ENCODE results near the gene DDX31.

The DDX31 gene

DNA sequence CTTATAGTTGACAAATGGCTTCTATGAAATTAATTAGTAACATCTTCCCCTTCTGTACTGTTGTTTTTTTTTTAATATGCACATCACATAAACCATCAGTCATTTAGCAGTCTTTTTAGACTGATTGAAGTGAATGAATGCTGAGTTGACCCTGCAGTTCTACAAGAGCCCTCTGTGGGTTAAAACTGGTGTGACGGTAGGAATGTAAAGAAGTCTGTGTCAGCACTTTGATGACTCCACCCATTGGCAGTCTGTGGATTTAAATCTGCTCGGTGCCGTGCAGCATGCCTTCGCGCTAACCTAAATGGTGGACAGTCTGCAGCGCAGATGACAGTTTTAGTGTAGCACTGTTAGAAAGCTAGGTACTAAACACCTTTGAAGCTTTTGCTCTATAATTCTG, 3.6 kb upstream of the DDX31 start:
- FAIRE-seq (no peak), DNase-seq (ENCODE audit: low spot score) (peak; percentile 14)

DNA sequence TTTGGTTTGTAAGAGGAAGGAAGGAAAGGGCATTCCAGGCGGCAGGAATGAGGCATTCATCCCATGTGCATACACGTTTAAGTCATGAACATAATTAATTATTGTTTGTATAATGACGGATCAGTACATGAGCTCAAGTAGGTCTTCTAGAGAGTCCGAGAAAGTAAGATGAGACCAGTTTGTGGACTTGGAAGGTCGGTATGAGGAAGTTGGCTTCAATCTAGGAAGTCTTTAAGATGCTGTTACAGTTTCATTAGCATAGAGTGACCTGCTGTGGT, 2.6 kb upstream of the DDX31 start:
- no peak for FAIRE-seq
- no peak for DNase-seq (ENCODE audit: low spot score)

DNA sequence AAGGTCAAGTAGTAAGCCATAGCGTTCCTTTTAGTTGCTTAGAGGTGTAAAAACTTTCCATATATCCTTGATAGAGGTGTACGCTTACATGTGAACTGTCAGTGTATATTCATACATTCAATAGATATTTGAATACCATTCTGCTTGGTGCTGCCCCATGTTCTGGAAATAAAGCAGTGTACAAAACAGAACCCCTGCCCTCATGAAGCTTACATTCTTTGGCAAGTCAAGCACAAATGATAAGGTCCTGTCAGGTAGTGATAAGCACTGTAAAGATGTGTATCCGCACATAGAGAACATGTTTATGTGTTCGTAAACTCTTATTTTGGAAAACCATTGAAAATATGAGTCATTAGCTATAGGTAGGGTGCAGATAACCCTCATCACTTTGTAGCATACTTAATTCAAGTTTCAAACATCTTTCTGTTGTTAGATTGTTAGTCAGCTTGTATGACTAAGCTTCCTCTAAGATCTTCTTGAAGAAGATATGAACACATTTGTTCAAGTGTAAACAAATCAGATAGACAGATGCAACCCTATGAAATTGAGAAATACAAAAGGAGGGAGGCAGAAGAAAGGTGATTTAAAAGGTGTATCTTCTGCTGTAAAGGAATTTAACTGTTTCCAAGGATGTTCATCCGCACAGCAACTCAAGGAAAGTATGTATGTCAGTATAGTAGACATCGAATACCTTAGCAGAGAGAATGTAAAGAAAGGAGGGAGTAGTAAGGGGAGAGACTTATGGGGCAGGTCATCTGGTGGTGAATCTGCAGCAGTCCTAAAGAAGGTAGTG, 2.0 kb upstream of the DDX31 start:
- no peak for FAIRE-seq

DNA sequence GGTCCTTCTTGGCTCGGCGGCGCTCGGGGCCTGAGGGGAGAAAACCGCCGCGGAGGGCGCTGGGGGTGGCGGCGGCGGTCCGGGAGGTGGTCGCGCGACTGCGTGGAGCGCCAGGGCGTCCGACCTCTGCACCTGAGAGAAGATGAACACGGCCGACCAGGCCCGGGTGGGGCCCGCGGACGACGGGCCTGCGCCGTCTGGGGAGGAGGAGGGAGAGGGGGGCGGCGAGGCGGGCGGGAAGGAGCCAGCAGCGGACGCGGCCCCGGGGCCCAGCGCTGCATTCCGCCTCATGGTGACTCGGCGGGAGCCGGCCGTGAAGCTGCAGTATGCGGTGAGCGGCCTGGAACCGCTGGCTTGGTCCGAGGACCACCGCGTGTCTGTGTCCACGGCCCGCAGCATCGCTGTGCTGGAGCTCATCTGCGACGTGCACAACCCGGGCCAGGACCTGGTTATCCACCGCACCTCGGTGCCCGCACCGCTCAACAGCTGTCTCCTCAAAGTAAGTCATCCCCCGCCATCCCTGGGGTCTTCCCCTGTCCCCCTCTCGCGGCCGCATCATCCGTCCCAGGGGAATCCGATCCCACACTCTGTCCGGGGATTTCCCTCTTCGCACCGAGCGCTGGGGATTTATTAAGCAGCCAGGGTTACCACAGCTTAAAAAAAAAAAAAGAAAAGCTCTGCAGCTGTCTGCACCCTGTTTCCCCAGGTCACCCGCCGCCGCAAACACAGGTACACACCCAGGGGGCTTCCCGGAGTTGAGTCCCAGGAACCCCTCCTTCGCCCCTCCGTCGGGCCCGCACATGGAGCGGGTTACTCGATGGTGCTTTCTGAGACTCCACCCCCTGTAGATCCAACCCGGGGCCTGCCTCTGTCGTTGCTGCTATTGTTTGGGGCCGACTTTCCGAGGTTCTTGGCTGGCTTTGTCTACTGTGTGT, 941 bp upstream of the DDX31 start, which contains the start of gene GTF3C4:
TSS of gene GTF3C4 (plus strand) at position 8 of the 935 bp plus-strand sequence. CDS start at position 143, 135 bp downstream.
- no peak for FAIRE-seq

More for the DNA sequence above, 2.0 kb upstream of the DDX31 start:
- no peak for DNase-seq (ENCODE audit: low spot score)

DNA sequence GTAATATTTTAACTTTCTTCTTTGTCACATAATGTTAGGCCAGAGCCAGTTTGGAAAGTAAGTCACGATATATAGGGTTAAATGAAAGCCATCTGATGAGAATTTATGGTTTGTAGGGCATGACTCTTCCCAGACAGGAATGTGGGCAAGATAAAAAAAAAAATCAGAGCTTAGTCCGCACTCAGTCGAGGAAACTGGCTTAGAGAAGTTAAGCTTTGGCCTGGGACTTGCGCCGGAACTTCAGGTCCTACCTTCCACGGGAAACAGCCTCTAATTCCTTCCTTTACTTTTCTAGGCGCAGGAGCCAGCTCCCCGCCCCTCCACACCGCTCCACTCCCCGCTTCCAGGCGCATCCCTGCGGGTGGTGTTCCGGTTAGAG, 475 bp downstream of the DDX31 start:
- FAIRE-seq = no peak
- DNase-seq (ENCODE audit: low spot score) = peak; percentile 64

More for the DNA sequence above, 941 bp upstream of the DDX31 start, which contains the start of gene GTF3C4:
- DNase-seq (ENCODE audit: low spot score) = no peak

DNA sequence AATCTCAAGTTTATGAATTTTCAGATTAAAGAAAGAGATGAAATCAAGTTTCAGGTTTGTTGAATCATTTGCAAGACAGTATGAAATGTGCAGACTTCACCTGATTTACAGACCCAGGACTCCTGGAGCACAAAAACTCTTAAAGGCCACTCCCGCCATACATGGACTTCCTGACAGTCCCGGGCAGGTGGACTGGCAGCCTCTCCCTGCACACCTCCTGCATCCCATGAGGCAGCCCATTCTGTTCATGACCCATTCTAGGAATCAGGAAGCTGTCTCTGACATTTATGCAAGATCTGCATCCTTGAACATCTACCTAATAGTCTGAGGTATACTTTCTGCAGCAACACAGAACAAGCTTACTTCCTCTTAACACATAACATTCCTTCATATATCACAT, 5.9 kb downstream of the DDX31 start:
- FAIRE-seq (no peak), DNase-seq (ENCODE audit: low spot score) (no peak)

DNA sequence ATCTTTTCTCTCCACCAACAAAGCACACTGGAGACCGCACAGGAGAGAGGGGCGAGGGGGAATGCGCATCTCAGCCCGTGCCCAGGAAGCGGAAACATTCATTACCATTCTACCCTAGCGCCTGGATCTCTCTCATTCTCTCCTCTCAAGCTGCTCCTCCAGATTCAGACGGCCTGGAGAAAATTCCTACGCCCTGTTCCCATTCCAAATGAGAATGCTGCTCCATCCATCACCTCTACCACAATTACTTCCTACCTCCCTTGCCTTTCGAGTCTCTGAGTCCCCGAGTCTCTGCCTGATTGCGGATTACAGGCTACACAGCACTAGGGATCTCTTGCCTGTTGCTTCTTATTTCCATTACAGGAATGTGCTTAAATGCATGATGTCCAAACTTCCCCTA, 6.7 kb downstream of the DDX31 start:
- DNase-seq (ENCODE audit: low spot score) (no peak), FAIRE-seq (no peak)

DNA sequence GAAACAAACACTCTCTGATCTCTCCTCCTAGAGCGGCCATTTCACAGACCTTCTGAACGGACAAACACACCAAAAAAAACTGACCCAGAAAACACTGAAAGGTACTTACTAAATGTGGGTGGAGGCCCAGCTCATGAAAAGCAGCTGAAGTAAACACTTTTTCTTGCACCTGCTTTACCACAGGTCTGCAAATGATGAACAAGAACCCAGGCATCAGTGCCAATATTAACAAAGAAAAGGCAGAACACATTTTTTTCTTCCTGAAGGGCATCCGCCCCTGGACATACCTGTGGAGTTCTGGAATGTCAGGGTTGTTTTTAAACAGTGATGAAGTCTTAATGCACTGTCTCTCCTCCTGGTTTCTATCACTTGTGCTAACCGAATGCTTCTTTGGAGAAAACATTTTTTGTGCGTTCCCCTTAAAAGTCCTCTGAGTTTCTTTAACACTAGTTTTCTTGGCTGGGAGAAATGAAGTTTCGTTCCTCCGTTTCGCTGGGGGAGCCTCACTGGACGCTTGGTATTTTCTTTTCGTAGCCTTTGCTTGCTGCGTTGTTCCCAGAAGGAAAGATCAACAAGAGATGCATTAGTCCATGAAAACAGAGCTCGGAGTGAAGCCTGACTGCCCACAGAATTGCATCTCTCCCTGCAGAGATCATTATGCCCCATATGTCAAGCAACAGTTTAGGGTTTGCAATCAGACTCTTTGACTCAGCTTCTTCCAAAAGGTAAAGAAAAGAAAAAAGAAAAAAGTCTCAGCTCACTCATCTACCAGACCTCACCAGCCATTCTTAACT, 7.4 kb downstream of the DDX31 start:
- FAIRE-seq = no peak
- DNase-seq (ENCODE audit: low spot score) = no peak

DNA sequence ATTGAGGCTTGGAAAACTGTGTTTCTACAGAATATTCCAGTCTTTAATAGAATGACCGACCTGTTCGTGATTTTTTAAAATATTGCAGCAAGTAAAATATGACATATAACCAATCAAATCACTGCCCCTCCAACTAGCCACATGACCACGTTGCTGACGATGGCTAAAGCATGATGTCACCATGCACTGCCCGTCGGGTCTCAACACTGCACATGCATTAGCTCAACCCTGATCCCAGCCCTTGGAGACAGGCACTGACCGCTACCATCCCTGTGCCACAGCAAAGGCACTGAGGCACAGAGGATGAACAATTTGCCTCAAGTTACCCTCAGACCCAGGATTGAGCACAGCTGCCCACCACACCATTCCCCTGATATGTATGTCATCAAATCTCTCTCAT, 13.5 kb downstream of the DDX31 start:
- FAIRE-seq (no peak), DNase-seq (ENCODE audit: low spot score) (no peak)

DNA sequence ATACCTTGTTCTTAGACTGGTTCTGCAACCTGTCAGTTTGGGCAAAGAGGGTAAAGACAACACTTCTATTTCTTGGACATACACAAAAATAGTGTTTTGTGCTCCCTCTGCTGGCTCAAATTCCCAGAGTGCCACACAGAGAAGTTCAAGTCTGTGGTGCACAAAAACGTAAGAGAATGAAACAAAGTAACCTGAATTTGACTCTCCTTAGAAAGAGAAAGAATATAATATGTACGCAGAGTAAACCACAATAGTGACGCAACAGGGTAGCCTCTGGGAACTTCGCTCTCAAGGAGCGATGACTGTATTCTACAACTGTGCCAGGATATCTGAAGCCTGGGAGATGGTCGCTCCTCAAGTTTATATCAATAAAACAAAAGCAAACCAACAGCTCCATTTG, 18.5 kb downstream of the DDX31 start:
- DNase-seq (ENCODE audit: low spot score) (no peak), FAIRE-seq (no peak)

DNA sequence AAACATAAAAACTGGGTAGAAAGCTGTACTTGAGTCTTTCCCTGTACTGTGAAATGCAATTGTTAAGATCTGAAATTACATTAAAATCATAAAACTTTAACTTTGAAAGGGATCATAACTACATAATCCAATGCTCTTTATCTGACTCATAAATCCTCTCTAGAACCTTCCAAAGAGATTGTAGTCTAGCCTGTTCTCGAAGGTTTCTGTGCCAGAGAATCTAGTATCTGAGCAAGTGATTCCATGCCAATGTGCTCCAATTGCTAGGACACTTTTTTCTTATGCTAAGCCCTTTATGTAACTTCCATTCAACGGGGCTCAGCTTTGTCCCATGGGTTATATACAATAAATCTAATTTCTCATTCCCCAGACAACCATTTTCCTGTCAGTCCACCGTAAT, 21.1 kb downstream of the DDX31 start:
- FAIRE-seq = no peak
- no peak for DNase-seq (ENCODE audit: low spot score)

DNA sequence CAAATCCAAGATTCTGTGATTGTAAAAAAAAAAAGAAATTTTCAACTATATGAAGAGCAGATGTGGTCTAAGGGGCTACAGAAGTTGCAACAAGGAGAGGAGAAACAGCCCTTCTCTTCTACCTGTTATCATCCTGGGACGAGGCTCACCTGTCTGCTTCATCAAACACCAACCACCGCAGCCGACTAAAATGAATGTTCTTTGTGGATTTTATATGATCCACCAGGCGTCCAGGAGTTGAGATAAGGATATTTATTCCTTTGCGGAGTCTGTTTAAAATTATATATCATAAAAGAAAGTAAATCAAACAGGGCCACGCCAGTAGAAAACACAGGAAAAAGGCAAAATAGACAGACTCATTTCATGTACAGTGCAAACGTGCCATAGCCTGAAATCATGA, 21.5 kb downstream of the DDX31 start:
- DNase-seq (ENCODE audit: low spot score) (no peak), FAIRE-seq (no peak)

DNA sequence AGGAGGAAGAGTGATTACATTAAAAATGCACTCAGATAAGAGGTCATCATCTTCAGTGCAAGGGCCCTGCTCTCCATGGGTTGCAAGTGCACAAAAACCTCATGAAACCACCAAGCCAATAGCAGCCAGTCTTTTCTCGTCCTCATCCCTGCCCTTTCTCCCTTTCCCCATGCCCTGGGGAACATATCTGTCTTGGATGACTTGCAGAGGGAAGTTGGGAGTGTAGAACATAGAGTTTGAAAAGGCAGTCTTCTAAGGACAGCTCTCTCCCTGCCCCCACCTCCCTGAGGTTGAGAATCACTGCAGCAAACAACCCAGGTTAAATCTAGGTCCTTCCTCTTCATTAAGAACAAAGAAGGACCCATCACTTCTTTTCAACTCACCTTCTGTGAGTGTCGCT, 22.0 kb downstream of the DDX31 start:
- FAIRE-seq (no peak), DNase-seq (ENCODE audit: low spot score) (no peak)

DNA sequence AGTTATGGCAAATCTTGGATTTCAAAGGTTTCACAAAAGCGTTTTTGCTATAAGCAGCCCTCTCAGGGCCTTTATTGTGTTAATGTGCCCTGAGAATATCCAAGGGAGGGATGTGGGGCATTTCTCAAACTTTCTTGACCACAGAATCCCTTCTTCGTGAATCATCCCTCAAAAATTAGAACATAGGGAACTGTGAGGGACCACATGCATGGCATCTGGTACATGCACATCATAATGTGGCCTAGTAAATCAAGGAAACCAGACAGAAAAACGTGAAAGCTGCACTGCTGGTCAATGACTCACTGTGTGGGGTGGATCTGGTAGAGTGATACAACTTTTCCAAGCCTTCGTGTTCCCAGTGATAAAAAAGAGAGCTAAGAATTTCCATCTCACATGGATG, 22.4 kb downstream of the DDX31 start:
- DNase-seq (ENCODE audit: low spot score) = peak; percentile 91
- peak; percentile 98 for FAIRE-seq

DNA sequence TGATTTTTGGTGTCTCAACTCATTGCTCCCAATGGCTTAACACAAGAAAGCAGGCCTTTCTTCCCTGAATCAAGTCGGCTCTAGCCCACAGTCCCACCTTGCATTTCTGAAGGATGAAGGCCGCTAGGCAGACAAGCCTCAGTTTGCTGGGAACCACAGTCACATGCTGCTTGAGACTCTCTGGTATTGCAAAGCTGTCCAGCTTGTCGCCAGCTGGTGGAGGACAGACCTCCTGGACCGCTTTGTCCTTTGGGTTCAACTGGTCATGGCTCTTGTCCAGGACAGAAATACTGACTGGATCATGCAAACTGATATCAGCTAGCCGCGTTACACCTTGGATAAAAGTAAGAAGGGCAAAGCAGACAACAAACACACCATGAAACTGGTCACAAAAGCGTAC, 23.1 kb downstream of the DDX31 start:
- no peak for DNase-seq (ENCODE audit: low spot score)
- FAIRE-seq = no peak

DNA sequence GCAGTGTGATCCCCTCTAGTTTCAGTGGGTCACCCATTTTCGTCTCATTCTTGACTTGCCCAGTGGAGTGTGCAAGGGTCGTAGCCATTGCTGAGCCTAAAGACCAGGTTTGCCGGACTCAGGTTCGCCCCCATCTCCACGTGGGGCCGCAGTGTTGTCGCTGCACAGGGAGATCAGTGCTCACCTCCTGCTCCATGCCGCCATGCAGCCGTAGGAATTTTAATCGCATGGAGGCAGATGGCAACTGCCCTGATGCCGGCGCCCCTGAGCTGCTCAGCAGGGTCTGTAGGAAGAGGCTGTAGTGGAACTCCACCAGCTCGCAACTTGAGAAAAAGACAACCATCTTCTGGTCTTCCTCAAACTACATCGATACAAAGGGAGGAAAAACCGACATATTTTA, 24.1 kb downstream of the DDX31 start:
- FAIRE-seq (no peak), DNase-seq (ENCODE audit: low spot score) (no peak)

DNA sequence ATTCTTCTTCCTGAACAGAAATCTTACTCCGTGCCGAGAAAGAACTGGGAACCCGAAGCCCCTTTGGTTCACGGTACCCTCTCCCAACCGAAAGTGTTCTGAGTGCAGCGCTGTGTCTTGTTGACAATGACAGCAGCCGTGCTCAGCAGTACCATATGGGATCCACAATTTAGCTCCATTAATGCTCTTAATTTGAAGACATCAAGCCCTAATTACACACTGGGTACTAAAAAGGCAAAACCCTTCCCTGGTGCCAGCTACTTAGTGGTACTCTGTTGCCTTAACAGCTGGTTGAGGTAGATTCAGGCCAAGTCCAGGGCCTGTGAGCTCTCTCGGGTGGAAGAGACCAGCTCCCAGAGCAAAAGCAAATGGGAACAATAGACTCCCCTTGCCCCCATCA, 24.5 kb downstream of the DDX31 start:
- FAIRE-seq (no peak), DNase-seq (ENCODE audit: low spot score) (no peak)

DNA sequence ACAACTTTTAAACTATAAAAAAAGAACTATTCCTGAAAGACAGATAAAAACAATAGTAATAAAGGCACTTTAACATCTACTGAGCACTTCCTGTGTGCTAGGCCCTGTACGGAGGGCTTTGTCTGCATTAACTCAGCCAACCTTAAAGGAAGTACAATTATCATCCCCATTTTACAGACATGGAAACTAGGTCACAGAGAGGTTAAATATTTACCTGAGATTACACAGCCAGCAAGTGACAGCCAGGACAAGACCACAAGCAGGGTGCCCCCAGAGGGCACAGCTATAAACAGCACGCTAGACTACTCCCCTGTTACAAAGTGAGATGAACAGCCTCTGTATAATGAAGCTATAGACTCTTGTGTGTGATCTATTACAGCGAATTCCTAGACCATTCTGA, 25.5 kb downstream of the DDX31 start:
- peak; percentile 57 for FAIRE-seq
- peak; percentile 61 for DNase-seq (ENCODE audit: low spot score)

DNA sequence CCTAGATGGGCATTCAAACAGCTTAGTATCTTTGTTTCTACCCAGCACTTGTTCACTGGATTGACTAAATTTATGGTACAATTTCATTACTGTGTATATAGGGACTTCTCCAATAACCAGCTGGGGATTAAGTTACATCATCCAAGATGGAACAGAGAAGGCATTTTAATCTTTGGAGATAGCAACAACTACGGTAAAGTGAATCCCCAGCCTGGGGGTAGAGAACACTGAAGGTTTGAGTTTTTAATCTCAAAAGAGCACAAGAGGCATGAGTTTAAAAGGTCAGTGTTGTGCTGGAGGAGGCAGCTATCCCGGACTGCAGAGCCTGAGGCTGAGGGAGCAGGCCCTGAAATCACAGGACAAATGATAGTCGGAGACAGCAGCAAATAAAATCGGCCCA, 28.6 kb downstream of the DDX31 start:
- no peak for DNase-seq (ENCODE audit: low spot score)
- no peak for FAIRE-seq

DNA sequence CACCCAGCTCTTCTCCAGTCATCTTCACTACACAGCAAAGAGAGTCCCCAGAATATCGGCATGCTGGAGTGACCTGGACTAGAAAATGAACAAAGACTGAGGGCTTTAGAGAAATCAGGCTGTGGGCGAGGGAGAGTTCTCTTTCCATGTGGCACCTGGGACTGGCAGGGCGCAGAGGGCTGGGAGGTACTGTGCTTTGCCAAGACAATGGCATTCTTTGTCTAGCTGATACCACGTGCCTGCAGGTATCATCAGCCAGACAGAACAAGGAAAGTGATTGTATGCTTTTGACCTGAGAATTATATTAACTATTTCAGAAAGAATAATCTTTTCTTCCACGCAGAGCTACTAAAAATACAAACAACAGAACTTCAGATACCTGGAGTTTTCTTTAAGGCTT, 30.5 kb downstream of the DDX31 start:
- DNase-seq (ENCODE audit: low spot score) (no peak), FAIRE-seq (no peak)

DNA sequence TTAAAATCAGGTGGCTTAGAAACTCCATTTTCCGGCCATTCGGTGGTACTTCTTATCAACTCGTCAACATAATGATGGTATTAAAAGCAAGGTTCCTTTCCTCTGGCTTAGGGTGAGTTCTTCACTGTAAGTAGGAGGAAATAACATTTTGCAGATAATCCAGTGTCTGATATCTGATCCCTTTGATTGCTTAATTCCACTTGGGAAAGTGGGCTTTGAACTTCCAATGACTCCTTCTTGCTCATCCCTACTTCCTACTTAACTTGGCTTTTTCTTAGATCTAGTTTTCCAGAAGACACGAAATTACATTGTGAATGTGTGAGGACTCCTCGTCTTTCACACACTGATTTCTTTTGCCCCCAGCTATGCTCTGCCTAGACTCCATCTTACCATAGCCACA, 31.5 kb downstream of the DDX31 start:
- DNase-seq (ENCODE audit: low spot score) = no peak

DNA sequence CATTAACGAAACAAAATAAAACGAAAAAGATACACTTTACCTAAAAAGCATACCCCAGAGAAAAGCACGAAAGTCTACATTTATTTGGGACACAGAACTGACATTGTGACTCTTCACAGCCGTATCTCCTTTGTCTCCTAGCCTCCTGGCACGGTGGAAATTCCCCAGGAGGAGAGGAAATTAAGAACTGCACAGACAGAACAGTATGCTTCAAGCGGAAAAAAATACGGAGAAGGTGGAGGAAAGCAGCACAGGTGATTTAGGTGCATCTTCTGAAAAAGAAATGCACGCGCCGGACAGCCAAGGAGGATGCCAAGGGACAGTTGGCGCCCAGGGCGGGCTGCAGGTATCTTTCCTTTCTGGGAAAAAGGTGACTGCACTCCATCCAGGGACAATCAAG, 32.0 kb downstream of the DDX31 start:
- DNase-seq (ENCODE audit: low spot score) = no peak
- no peak for FAIRE-seq

More for the DNA sequence above, 31.5 kb downstream of the DDX31 start:
- no peak for FAIRE-seq
